IPS-18a (cell line): ENCODE results near the gene HOMER2.
"Not testable (repeated sequence)": the region's sequence is repeated elsewhere in the genome, so short reads cannot be mapped to it uniquely, and the experiment has no call there.

ENCODE experiments used
- H3K27ac ChIP-seq: one replicate; pipeline ENCODE4 v1.5.1; 2013; ENCODE audit warnings: low read length
- H3K27me3 ChIP-seq: one replicate; pipeline ENCODE4 v1.6.1; 2013; ENCODE audit warnings: mild to moderate bottlenecking, low read length; ENCODE audit not compliant: control insufficient read depth, insufficient read depth
- H3K36me3 ChIP-seq: one replicate; pipeline ENCODE4 v1.6.1; 2013; ENCODE audit warnings: low read depth, low read length; ENCODE audit not compliant: control insufficient read depth
- H3K4me1 ChIP-seq: one replicate; pipeline ENCODE4 v1.6.1; 2013; ENCODE audit warnings: low read depth, low read length; ENCODE audit not compliant: control insufficient read depth
- H3K4me3 ChIP-seq: one replicate; pipeline ENCODE4 v1.5.1; 2013; ENCODE audit warnings: low read length
- H3K9ac ChIP-seq: one replicate; pipeline ENCODE4 v1.6.1; 2013; ENCODE audit warnings: mild to moderate bottlenecking, low read length, moderate library complexity
- H3K9me3 ChIP-seq: one replicate; pipeline ENCODE4 v1.6.1; 2013; ENCODE audit warnings: low read depth, low read length; ENCODE audit not compliant: control insufficient read depth

Gene HOMER2

DNA sequence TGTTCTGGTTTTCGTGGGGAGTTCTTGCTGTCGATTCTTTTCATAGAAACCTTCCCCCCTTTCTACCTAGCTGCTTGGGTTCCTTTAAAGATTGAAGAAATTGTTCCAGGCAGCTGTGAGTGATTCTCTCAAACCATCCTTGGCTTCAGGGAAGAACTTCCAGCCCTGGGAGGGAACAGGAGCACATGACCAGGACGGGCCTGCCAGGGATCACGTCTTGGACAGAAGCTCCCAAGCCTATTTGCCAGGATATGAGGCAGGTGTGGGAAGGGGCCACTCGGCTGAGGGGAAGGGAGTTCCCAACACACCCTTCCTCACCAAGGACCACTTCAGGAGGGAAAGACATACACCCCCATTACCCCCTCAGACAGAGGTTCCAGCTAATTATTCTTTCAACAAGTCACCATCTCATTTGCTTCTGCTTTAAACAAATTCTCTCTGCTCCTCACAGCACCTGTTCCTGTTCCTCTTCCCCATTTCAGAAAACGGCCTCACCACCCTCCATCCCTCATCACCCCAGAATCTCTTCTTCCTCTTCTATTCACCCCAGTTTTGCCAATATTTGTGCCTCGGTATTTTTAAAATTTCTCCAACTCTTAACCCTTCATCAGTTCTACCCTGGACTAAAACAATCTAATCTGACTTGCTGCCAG lies 80.6 kb downstream of the HOMER2 start:
- H3K9me3 ChIP-seq, result no peaks in the 10 kb centered on the region
- H3K36me3 ChIP-seq, result no peaks in the 10 kb centered on the region
- H3K27me3 ChIP-seq, result no peaks in the 10 kb centered on the region
- H3K4me3 ChIP-seq, result no peak overlapping the region
- no peak overlapping the region for H3K27ac ChIP-seq
- no peaks in the 10 kb centered on the region for H3K4me1 ChIP-seq
- no peak overlapping the region for H3K9ac ChIP-seq

DNA sequence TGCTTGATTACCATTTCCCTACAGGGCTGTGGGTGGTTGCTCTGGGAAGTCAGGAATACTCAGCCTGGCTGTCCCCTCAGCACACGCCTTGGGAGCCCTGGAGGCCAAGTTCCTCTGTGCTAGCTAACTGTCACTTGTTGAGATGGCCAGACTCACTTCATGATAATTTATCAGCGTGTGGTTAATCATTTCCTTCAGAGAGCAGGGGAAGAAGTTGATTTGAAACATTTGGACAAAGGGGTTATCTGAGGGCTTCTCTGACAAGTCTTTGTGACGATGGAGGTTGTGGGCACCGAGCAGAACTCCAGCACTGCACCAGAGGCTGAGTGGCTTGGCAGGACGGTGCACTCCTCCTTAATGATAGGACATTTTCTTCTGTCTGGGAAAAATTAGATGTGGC lies 81.2 kb downstream of the HOMER2 start:
- H3K9ac ChIP-seq, result no peak overlapping the region
- no peaks in the 10 kb centered on the region for H3K9me3 ChIP-seq
- H3K4me3 ChIP-seq, result no peak overlapping the region
- H3K4me1 ChIP-seq, result no peaks in the 10 kb centered on the region
- H3K27me3 ChIP-seq, result no peaks in the 10 kb centered on the region
- no peaks in the 10 kb centered on the region for H3K36me3 ChIP-seq
- H3K27ac ChIP-seq, result no peak overlapping the region

DNA sequence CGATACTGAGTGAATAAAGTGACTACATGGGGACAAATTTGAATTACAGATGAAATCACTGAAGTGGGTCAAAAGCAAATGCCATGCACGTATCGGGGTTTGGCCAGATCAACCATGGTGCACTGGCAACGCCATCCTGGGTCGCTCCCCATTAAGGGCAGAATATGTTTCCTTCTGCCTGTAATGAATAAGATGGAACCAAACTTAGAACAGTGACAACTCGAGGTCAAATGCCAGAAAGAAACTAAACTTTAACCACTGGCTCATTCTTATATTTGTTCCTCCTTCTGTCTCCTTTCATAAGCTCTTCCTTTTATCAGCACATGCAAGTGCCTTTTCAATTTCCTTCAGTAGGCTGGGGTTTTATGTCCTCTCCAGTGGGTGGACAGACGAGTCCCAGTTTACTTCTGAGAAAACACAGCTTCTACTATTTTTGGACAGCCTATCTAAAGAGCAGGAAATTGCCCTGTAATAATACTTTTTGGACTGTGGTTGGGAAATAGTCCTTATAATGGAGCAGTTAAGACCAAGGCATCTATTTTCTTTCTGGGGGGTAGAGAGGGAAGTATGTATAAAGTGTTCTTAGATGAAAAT lies 81.7 kb downstream of the HOMER2 start:
- Histone ChIP-seq H3K4me3 (no peak overlapping the region), H3K27me3 (no peaks in the 10 kb centered on the region), H3K27ac (no peak overlapping the region), H3K4me1 (no peaks in the 10 kb centered on the region), H3K36me3 (no peaks in the 10 kb centered on the region), H3K9ac (no peak overlapping the region), H3K9me3 (no peaks in the 10 kb centered on the region)

DNA sequence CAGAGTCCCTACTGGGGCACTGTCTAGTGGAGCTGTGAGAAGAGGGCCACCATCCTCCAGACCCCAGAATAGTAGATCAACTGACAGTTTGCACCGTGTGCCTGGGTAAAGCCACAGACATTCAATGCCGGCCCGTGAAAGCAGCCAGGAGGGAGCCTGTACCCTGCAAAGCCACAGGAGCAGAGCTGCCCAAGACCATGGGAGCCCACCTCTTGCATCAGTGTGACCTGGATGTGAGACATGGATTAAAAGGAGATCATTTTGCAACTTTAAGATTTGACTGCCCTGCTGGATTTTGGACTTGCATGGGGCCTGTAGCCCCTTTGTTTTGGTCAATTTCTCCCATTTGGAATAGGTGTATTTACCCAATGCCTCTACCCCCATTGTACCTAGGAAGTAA lies 86.5 kb downstream of the HOMER2 start:
- H3K4me1 ChIP-seq, H3K36me3 ChIP-seq, H3K9me3 ChIP-seq, H3K4me3 ChIP-seq, H3K27me3 ChIP-seq, H3K9ac ChIP-seq, H3K27ac ChIP-seq: not testable (repeated sequence)

DNA sequence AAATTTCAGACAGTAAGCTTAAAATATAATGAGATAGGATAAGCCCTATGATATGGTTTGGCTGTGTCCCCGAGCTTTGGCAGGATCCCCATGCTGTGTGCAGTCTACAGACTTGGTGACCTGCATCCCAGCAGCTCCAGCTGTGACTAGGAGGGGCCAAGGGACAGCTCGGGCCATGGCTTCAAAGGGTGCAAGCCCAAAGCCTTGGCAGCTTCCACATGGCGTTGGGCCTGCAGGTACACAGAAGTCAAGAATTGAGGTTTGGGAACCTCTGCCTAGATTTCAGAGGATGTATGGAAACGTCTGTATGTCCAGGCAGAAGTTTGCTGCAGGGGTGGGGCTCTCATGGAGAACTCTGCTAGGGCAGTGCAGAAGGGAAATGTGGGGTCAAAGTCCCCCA lies 86.9 kb downstream of the HOMER2 start:
- H3K4me3 ChIP-seq, H3K36me3 ChIP-seq, H3K9ac ChIP-seq, H3K4me1 ChIP-seq, H3K27me3 ChIP-seq, H3K27ac ChIP-seq, H3K9me3 ChIP-seq: not testable (repeated sequence)

DNA sequence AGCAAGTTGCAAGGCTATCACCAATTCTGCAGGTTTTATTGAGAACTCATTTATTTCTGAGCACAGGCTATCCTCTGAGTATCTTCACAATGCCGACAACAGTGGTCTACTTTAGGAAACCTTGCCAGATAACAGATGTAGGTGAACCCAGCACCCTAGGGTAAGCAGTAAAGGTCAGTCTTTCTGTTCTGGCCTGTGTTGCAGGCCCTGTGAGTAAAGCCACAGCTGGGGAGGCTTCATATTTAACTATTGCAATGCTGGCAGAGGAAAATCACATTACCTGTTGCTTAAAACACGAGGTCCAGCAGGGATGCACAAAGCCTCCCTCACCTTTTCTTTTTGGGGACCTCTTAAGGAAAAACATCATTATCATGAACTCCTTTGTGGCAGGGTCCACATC lies 87.6 kb downstream of the HOMER2 start:
- Histone ChIP-seq H3K9me3 (no peaks in the 10 kb centered on the region), H3K36me3 (no peaks in the 10 kb centered on the region), H3K4me3 (no peak overlapping the region), H3K27ac (no peak overlapping the region), H3K27me3 (no peaks in the 10 kb centered on the region), H3K9ac (no peak overlapping the region), H3K4me1 (no peaks in the 10 kb centered on the region)

DNA sequence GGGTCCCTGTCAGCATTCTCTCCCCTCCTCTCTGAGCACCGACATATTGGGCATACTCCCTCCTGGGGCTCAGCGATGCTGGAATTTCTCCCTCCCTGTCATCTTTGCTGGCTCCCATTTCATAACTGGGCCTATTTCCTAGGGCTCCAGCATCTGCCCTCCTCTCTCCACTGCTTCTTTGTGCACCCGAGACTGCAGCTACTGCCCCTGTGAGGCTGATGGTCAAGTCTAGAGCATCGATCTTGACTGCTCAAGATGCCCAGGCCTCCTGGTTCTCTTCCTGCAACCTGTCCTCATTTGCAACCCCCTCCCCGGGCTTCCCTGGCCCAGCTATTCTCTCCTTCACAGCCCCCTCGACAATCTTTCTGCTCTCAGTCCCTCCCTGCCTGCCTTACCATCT lies 89.6 kb downstream of the HOMER2 start:
- H3K9me3 ChIP-seq, result no peaks in the 10 kb centered on the region
- no peak overlapping the region for H3K9ac ChIP-seq
- no peaks in the 10 kb centered on the region for H3K36me3 ChIP-seq
- no peak overlapping the region for H3K4me3 ChIP-seq
- H3K27me3 ChIP-seq, result no peaks in the 10 kb centered on the region
- no peak overlapping the region for H3K27ac ChIP-seq
- H3K4me1 ChIP-seq, result no peaks in the 10 kb centered on the region

DNA sequence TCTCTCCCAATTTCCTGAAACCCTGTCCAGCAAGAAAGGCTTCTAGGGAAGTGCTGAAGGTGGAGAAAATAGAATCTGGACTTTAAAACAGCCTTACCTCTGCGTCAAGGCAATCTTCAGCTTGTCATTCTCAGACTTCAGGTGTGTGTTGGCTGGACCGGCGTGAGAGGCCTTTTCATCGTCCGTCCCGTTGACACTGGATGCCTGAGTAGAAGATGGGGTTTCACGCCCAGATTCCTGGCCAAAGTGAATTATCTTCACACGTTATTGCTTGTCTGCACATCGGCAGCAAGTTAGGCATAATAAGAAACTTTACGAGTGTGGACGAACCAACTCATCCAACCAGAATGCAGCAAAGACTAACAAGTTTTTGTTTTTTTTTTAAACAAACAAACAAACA lies 93.6 kb downstream of the HOMER2 start:
- H3K36me3 ChIP-seq, result no peaks in the 10 kb centered on the region
- H3K27me3 ChIP-seq, result no peaks in the 10 kb centered on the region
- H3K9me3 ChIP-seq, result no peaks in the 10 kb centered on the region
- no peak overlapping the region for H3K9ac ChIP-seq
- H3K4me3 ChIP-seq, result no peak overlapping the region
- no peak overlapping the region for H3K27ac ChIP-seq
- H3K4me1 ChIP-seq, result no peaks in the 10 kb centered on the region

DNA sequence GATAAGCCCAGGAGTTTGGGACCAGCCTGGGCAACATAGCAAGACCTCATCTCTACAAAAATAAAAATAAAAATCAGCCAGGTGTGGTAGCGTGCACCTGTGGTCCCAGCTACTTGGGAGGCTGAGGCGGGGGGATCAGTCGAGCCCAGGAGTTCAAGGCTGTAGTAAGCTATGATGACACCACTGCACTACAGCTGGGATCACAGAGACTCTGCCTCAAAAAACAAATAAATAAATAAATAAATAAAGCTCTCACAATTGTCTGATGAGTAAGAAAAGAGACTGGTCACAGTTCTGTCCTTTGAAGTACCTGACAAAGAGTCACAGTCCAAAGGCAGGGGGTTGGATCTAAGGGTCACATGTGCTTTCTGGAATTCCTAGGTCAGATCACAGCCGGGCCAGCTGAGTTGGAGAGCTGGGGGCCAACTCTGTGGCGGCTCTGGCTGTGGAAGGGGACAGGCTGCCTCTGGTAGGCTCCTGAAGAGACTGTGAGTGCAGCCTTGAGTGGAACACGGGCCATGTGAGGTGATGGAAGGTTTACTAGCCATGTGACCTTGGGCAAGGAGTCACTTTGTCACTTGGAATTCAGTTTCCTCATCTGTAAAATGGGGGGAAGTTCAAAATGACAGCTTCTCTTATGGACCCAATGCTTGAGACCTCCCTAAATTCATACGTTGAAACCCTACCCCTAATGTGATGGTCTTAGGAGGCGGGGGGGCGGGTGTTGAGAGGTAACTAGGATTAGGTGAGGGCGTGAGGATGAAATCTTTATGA lies 95.9 kb downstream of the HOMER2 start:
- H3K9ac ChIP-seq, result no peak overlapping the region
- H3K27ac ChIP-seq, result no peak overlapping the region
- no peaks in the 10 kb centered on the region for H3K27me3 ChIP-seq
- no peaks in the 10 kb centered on the region for H3K36me3 ChIP-seq
- no peaks in the 10 kb centered on the region for H3K9me3 ChIP-seq
- H3K4me1 ChIP-seq, result no peaks in the 10 kb centered on the region
- no peak overlapping the region for H3K4me3 ChIP-seq

DNA sequence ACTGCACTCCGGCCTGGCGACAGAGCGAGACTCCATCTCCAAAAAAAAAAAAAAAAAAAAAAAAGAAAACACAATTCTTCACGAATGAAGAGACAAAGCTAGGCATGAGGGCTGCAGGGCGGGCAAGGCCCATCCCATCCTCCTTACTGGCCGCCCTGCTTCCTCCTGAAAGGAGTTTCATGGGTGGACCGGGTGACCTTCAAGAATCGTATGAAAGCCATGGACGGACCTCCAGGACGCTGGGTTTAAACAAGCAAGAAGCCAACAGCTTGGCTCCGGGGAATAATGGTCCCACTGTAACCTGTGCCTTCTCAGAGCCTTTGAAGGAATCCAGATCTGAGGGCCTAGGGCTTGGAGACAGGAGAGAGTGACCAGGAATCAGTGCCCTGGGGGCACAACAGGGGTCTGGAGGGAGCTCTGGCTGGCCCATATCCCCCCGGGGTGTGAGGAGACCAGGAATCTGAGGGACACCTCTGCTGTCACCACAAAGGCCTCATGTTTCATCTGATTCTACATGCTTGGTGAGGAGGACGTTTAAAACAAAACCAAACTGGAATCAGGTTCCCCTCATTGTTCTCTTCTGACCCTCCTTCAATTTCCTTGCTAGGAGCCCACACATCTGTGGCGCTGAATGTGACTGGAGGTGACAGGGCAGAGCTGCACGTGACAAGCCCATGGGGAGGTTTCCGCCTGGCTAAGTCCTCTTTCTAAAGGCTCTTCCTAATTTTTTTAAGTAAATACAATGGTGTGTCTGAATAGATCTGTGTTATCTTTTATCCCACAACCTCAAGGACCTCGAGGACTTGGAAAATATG lies 97.0 kb downstream of the HOMER2 start:
- no peaks in the 10 kb centered on the region for H3K4me1 ChIP-seq
- H3K27me3 ChIP-seq, result no peaks in the 10 kb centered on the region
- no peak overlapping the region for H3K9ac ChIP-seq
- H3K4me3 ChIP-seq, result no peak overlapping the region
- no peaks in the 10 kb centered on the region for H3K36me3 ChIP-seq
- no peaks in the 10 kb centered on the region for H3K9me3 ChIP-seq
- no peak overlapping the region for H3K27ac ChIP-seq

DNA sequence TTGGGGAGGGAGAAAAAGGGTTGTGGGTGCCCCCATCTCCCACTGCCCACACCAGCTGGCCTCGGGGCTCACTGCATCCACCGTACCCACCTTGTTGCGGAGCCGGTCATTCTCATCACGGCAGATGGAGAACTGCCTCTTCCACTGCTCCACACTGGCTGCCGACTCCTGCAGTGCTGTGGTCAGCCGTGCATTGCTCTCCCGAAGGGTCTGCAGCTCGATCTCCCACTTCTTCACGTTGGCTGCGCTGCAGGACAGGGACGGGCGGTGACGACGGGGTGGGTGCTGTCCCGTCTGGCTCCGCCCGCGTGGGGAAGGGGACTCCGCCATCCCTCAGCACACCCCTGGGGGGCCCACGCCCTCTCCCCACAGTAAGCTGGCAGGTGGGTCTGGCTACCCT lies 98.0 kb downstream of the HOMER2 start:
- Histone ChIP-seq H3K27me3 (no peaks in the 10 kb centered on the region), H3K9ac (no peak overlapping the region), H3K36me3 (no peaks in the 10 kb centered on the region), H3K9me3 (no peaks in the 10 kb centered on the region), H3K27ac (no peak overlapping the region), H3K4me1 (peaks cover 7% of the 10 kb centered on the region), H3K4me3 (no peak overlapping the region)
